Fibroblast of lung (primary cell): ENCODE data around the gene MICAL1. TPM values are rescaled to one million over a fixed set of nuclear protein-coding genes. Genes with fewer than 3 reads are reported as not detected.

Experiments
- DNase-seq, 2 donors: peaks; one replicate each; pipeline versions ENCODE4 v3.0.0 to v3.0.0-alpha.2; 2010; ENCODE audit warnings: low read depth in 2 of 2
- H2AFZ ChIP-seq: 2 replicates; pipeline ENCODE4 v1.5.1; 2012; ENCODE audit warnings: low read length, control low read depth, inconsistent platforms
- H3K27ac ChIP-seq: 2 replicates; pipeline ENCODE4 v1.5.1; 2011; ENCODE audit warnings: low read length, control low read depth; ENCODE audit not compliant: insufficient read depth
- H3K27me3 ChIP-seq: 2 replicates; pipeline ENCODE4 v1.5.1; 2011; ENCODE audit warnings: mild to moderate bottlenecking, low read length; ENCODE audit not compliant: control insufficient read depth, insufficient read depth
- H3K36me3 ChIP-seq: 2 replicates; pipeline ENCODE4 v1.5.1; 2011; ENCODE audit warnings: low read length; ENCODE audit not compliant: control insufficient read depth, insufficient read depth
- H3K4me1 ChIP-seq: 2 replicates; pipeline ENCODE4 v1.5.1; 2011; ENCODE audit warnings: low read length; ENCODE audit not compliant: control insufficient read depth, insufficient read depth; ENCODE audit errors: extremely low read depth
- H3K4me2 ChIP-seq: 2 replicates; pipeline ENCODE4 v1.5.1; 2011; ENCODE audit warnings: low read length, control low read depth; ENCODE audit not compliant: insufficient read depth; ENCODE audit errors: extremely low read depth
- H3K4me3 ChIP-seq, 4 experiments: fragments of 200-600 bp in 1 of 4; sonication (generic) in 1 of 4; replicated peaks in 1 of 4; 2 replicates each; pipeline ENCODE4 v1.5.1; 2011 to 2016; ENCODE audit warnings: low read length in 4 of 4, low read depth in 3 of 4, mild to moderate bottlenecking in 3 of 4, control low read depth in 2 of 4, inconsistent platforms in 1 of 4, mixed read lengths in 1 of 4; ENCODE audit not compliant: insufficient read depth in 1 of 4; ENCODE audit errors: control extremely low read depth in 1 of 4
- H3K79me2 ChIP-seq: 2 replicates; pipeline ENCODE4 v1.5.1; 2012; ENCODE audit warnings: mild to moderate bottlenecking, low read length, inconsistent platforms; ENCODE audit not compliant: control insufficient read depth, insufficient read depth
- H3K9ac ChIP-seq: 2 replicates; pipeline ENCODE4 v1.5.1; 2011; ENCODE audit warnings: mild to moderate bottlenecking, low read length, control low read depth; ENCODE audit not compliant: insufficient read depth
- H3K9me3 ChIP-seq: 2 replicates; pipeline ENCODE4 v1.5.1; 2012; ENCODE audit warnings: low read depth, low read length; ENCODE audit not compliant: control insufficient read depth, insufficient read depth
- H4K20me1 ChIP-seq: 2 replicates; pipeline ENCODE4 v1.5.1; 2011; ENCODE audit warnings: low read length; ENCODE audit not compliant: control insufficient read depth, insufficient read depth; ENCODE audit errors: extremely low read depth
- CTCF ChIP-seq, 2 donors: IDR thresholded peaks in 1 of 2; conservative IDR thresholded peaks in 1 of 2; 1 replicate in 1 of 2; 2 replicates in 1 of 2; pipeline ENCODE4 v1.5.1; 2011 to 2012; ENCODE audit warnings: low read length in 2 of 2, control low read depth in 1 of 2, inconsistent platforms in 1 of 2, low read depth in 1 of 2, mild to moderate bottlenecking in 1 of 2
- EZH2 ChIP-seq: IDR thresholded peaks from 2 replicates; pipeline ENCODE4 v1.5.1; 2012; ENCODE audit warnings: low read length, control low read depth, mild to moderate bottlenecking; ENCODE audit errors: missing control alignments
- polyA plus RNA-seq, 2 donors: library from polyadenylated mRNA; depleted of rRNA in 1 of 2; stranded (reverse) in 1 of 2; unstranded in 1 of 2; fragments of >200 nt; gene quantifications; 2 replicates each; pipeline ENCODE4 v1.2.1, GENCODE V29; 2011 to 2012; ENCODE audit warnings: missing spikeins in 1 of 2
- total RNA-seq: library from RNA; depleted of rRNA; stranded (reverse); fragments of >200 nt; gene quantifications from 2 replicates; pipeline ENCODE4 v1.2.1, GENCODE V29; 2014

MICAL1 gene
- total and polyA plus RNA-seq, 2 donors (not counting 1 experiment from before 2014, with no cell fraction given): 37.5 to 53.5 TPM

DNA sequence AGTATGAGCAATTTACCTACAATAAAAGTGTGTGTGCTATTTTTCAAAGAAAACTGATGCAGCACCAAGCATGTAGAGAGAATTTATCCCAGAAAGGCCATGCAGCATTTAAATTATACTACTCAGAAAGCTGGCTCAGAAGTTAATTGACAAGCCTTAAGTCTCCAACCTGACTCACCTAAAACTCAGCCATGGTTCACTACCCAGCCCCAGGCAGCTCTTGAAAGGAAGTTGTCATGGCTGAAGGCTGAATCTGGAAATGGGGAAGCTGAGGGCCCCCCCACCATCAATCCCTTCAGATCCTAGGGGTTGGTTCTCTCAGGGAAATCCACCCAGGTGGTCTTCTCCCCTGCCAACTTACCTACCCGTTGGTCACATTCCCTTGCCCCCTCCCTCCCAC is 34.8 kb downstream of the MICAL1 start:
- no peak for TF ChIP-seq EZH2
- TF ChIP-seq CTCF (conservative IDR thresholded peaks at IDR 0.05 in 1 of 2, IDR thresholded peaks at IDR 0.05 in 1 of 2; ENCODE audit: low read depth in 1 of 2, low read length in 2 of 2): no peak

DNA sequence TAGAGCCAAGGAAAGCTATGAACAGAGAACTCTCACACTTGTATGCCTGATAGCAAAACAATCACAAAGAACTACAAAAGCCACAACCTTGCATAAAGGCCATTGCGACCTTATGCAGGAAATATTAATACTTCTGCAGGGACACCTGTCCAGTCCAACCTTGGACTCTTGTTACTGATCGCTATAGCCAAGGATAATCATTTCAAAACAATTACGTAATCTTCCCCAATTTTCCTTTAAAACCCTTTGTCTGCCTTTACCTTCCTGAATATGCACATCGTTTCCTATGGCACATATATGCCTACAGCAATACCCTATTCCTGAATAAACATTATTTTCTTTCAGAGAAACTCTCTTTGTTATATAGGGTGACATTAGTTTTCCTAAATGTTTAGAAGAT is 37.9 kb downstream of the MICAL1 start:
- no peaks in the 10 kb centered on the region for H4K20me1 ChIP-seq
- DNase-seq: no peak
- TF ChIP-seq EZH2: no peak
- TF ChIP-seq CTCF (conservative IDR thresholded peaks at IDR 0.05 in 1 of 2, IDR thresholded peaks at IDR 0.05 in 1 of 2; ENCODE audit: low read depth in 1 of 2, low read length in 2 of 2): no peak

More for the DNA sequence above, 34.8 kb downstream of the MICAL1 start:
- H3K79me2 ChIP-seq: no peaks in the 10 kb centered on the region
- no peak overlapping the region for H3K4me2 ChIP-seq
- H2AFZ ChIP-seq: no peak overlapping the region
- H4K20me1 ChIP-seq: no peaks in the 10 kb centered on the region
- DNase-seq: no peak
- H3K27ac ChIP-seq: no peak overlapping the region
- H3K9ac ChIP-seq: no peak overlapping the region
- no peaks in the 10 kb centered on the region for H3K4me1 ChIP-seq
- H3K9me3 ChIP-seq: no peaks in the 10 kb centered on the region
- H3K36me3 ChIP-seq: no peaks in the 10 kb centered on the region
- no peaks in the 10 kb centered on the region for H3K27me3 ChIP-seq
- no peak overlapping the region for H3K4me3 ChIP-seq

DNA sequence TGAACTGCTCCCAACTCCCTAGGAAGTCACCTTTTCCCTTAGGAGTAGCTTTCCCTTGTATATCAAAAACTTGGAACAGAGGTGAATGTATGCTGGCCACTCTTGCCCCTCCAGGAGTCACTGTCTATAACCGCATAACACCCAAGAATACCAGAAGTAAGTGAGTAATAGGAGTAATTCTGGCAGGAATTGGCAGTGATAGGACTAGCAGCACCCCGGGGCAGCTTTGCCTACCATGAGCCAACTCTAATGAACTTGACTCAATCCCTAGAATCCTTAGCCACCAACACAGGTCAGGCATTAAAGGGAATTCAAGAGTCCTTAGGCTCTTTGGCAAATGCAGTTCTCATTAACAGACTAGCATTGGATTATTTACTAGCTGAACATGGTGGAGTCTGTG is 44.5 kb downstream of the MICAL1 start:
- no peak for TF ChIP-seq EZH2
- TF ChIP-seq CTCF (conservative IDR thresholded peaks at IDR 0.05 in 1 of 2, IDR thresholded peaks at IDR 0.05 in 1 of 2; ENCODE audit: low read depth in 1 of 2, low read length in 2 of 2): no peak
- Histone ChIP-seq H3K79me2 (no peaks in the 10 kb centered on the region), H4K20me1 (no peaks in the 10 kb centered on the region), H3K36me3 (no peaks in the 10 kb centered on the region), H3K4me3 (no peak overlapping the region), H2AFZ (no peak overlapping the region), H3K4me1 (no peaks in the 10 kb centered on the region), H3K4me2 (no peak overlapping the region), H3K27me3 (no peaks in the 10 kb centered on the region), H3K27ac (no peak overlapping the region), H3K9me3 (no peaks in the 10 kb centered on the region), H3K9ac (no peak overlapping the region)
- DNase-seq: no peak

More for the DNA sequence above, 37.9 kb downstream of the MICAL1 start:
- H3K4me2 ChIP-seq: no peak overlapping the region
- no peaks in the 10 kb centered on the region for H3K4me1 ChIP-seq
- H3K9me3 ChIP-seq: no peaks in the 10 kb centered on the region
- no peak overlapping the region for H3K9ac ChIP-seq
- H2AFZ ChIP-seq: no peak overlapping the region
- no peak overlapping the region for H3K4me3 ChIP-seq
- no peaks in the 10 kb centered on the region for H3K27me3 ChIP-seq
- H3K27ac ChIP-seq: no peak overlapping the region
- H3K36me3 ChIP-seq: no peaks in the 10 kb centered on the region
- no peaks in the 10 kb centered on the region for H3K79me2 ChIP-seq
